ENCODE measurements around the gene ERG28. TPM values are rescaled to one million over a fixed set of nuclear protein-coding genes. Genes with fewer than 3 reads are reported as not detected.

The ERG28 gene
- total RNA-seq, 1 experiment from 2014 or later, result 32.5 TPM

DNA sequence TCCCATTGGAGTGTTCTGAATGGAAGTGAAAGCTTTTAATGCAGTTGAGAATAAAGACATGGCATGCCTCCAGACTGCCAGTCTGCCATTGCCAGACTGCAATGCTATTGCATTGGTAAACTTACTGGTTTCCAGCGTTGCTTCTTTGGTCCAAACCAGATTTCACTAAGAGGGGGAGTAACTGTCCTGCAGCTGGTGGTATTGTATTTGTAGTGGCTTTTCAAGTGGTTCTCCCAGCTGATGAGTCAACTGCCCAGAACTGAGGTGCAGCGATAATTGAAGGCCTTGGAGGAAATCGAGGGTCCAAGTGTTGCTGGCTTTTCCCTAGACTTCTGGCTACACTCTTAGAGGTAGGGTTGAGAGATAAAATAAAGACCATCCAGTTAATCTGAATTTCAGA is 31.9 kb downstream of the ERG28 start:
- Histone ChIP-seq H3K27ac (no peak overlapping the region), H3K4me2 (no peak overlapping the region), H3F3A (ENCODE audit: insufficient read depth, low read depth) (no peaks in the 10 kb centered on the region), H3K79me2 (ENCODE audit: low read depth) (no peaks in the 10 kb centered on the region), H3K9me2 (ENCODE audit: insufficient read depth) (no peaks in the 10 kb centered on the region), H3K9me3 (ENCODE audit: insufficient read depth, low read depth) (no peaks in the 10 kb centered on the region), H3K36me3 (ENCODE audit: low read depth) (no peaks in the 10 kb centered on the region), H3K4me3 (no peak overlapping the region), H2AFZ (no peak overlapping the region), H3K27me3 (ENCODE audit: insufficient read depth, low read depth) (no peaks in the 10 kb centered on the region), H4K20me1 (ENCODE audit: insufficient read depth) (no peaks in the 10 kb centered on the region), H3K4me1 (replicated peaks; ENCODE audit: insufficient read depth) (peaks cover 5% of the 10 kb centered on the region)
- BruUV-seq (replicated peaks), result no TSS peak
- POLR2A ChIA-PET (ENCODE audit: unreplicated experiment), result interaction anchor here (0.7 kb wide), 1 partner anchor 265 kb away, joined by 4 read pairs; no protein-coding TSS in a partner anchor
- DNase-seq, result no peak
- CTCF ChIA-PET, result no interaction called here
- intact Hi-C loops (cut with micrococcal nuclease; ENCODE audit: unreplicated experiment), result no loop called here
- no peak for TF ChIP-seq EZH2 (IDR thresholded peaks at IDR 0.05; ENCODE audit: low read depth)
- TF ChIP-seq, protein P1, sequence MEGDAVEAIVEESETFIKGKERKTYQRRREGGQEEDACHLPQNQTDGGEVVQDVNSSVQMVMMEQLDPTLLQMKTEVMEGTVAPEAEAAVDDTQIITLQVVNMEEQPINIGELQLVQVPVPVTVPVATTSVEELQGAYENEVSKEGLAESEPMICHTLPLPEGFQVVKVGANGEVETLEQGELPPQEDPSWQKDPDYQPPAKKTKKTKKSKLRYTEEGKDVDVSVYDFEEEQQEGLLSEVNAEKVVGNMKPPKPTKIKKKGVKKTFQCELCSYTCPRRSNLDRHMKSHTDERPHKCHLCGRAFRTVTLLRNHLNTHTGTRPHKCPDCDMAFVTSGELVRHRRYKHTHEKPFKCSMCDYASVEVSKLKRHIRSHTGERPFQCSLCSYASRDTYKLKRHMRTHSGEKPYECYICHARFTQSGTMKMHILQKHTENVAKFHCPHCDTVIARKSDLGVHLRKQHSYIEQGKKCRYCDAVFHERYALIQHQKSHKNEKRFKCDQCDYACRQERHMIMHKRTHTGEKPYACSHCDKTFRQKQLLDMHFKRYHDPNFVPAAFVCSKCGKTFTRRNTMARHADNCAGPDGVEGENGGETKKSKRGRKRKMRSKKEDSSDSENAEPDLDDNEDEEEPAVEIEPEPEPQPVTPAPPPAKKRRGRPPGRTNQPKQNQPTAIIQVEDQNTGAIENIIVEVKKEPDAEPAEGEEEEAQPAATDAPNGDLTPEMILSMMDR (conservative IDR thresholded peaks at IDR 0.05), result no peak

- H3K4me2 ChIP-seq, result no peak overlapping the region
- intact Hi-C loops (cut with micrococcal nuclease; ENCODE audit: unreplicated experiment), result no loop called here
- H3K27ac ChIP-seq, result no peak overlapping the region
- no peaks in the 10 kb centered on the region for H3K9me2 ChIP-seq (ENCODE audit: insufficient read depth)
- H3F3A ChIP-seq (ENCODE audit: insufficient read depth, low read depth), result no peaks in the 10 kb centered on the region
- ChIA-PET POLR2A (ENCODE audit: unreplicated experiment) (no interaction called here), CTCF (no interaction called here)
- no peaks in the 10 kb centered on the region for H4K20me1 ChIP-seq (ENCODE audit: insufficient read depth)
- H3K27me3 ChIP-seq (ENCODE audit: insufficient read depth, low read depth), result no peaks in the 10 kb centered on the region
- no peaks in the 10 kb centered on the region for H3K79me2 ChIP-seq (ENCODE audit: low read depth)
- H3K4me1 ChIP-seq (replicated peaks; ENCODE audit: insufficient read depth), result no peaks in the 10 kb centered on the region
- no TSS peak for BruUV-seq (replicated peaks)
- no peaks in the 10 kb centered on the region for H3K9me3 ChIP-seq (ENCODE audit: insufficient read depth, low read depth)
- DNase-seq, result no peak
- TF ChIP-seq, protein P1 (conservative IDR thresholded peaks at IDR 0.05), result no peak
- H3K36me3 ChIP-seq (ENCODE audit: low read depth), result no peaks in the 10 kb centered on the region
- no peak overlapping the region for H3K4me3 ChIP-seq
- no peak overlapping the region for H2AFZ ChIP-seq
Measured at GRCh38 chr14:75627406-75627805, 33.3 kb downstream of the ERG28 start.

GRCh38 chr14:75626863-75627262 is 33.8 kb downstream of the ERG28 start:
- Histone ChIP-seq H3K27me3 (ENCODE audit: insufficient read depth, low read depth) (no peaks in the 10 kb centered on the region), H3K36me3 (ENCODE audit: low read depth) (no peaks in the 10 kb centered on the region), H2AFZ (no peak overlapping the region), H3K79me2 (ENCODE audit: low read depth) (no peaks in the 10 kb centered on the region), H4K20me1 (ENCODE audit: insufficient read depth) (no peaks in the 10 kb centered on the region), H3K4me1 (replicated peaks; ENCODE audit: insufficient read depth) (no peaks in the 10 kb centered on the region), H3K9me2 (ENCODE audit: insufficient read depth) (no peaks in the 10 kb centered on the region), H3K27ac (no peak overlapping the region), H3K4me3 (no peak overlapping the region), H3F3A (ENCODE audit: insufficient read depth, low read depth) (no peaks in the 10 kb centered on the region), H3K4me2 (no peak overlapping the region), H3K9me3 (ENCODE audit: insufficient read depth, low read depth) (no peaks in the 10 kb centered on the region)
- CTCF ChIA-PET, result no interaction called here
- TF ChIP-seq, protein P1 (conservative IDR thresholded peaks at IDR 0.05), result no peak
- no peak for TF ChIP-seq EZH2 (IDR thresholded peaks at IDR 0.05; ENCODE audit: low read depth)
- POLR2A ChIA-PET (ENCODE audit: unreplicated experiment), result no interaction called here
- intact Hi-C loops (cut with micrococcal nuclease; ENCODE audit: unreplicated experiment), result no loop called here
- DNase-seq, result no peak
- BruUV-seq (replicated peaks), result no TSS peak
